GM23248 (cell line): ENCODE results near the gene TMX2.

Experiments
- EZH2 ChIP-seq: fragments of 200-600 bp; sonication (generic); IDR thresholded peaks from 2 replicates; pipeline ENCODE4 v1.6.1; 2018; ENCODE audit warnings: antibody characterized with exemption, mild to moderate bottlenecking; ENCODE audit not compliant: insufficient read depth, poor library complexity, severe bottlenecking
- EZH2phosphoT487 ChIP-seq: fragments of 200-600 bp; sonication (generic); IDR thresholded peaks from 2 replicates; pipeline ENCODE4 v1.6.1; 2018; ENCODE audit warnings: antibody characterized with exemption, moderate library complexity, mild to moderate bottlenecking, low read depth; ENCODE audit not compliant: insufficient read depth

DNA sequence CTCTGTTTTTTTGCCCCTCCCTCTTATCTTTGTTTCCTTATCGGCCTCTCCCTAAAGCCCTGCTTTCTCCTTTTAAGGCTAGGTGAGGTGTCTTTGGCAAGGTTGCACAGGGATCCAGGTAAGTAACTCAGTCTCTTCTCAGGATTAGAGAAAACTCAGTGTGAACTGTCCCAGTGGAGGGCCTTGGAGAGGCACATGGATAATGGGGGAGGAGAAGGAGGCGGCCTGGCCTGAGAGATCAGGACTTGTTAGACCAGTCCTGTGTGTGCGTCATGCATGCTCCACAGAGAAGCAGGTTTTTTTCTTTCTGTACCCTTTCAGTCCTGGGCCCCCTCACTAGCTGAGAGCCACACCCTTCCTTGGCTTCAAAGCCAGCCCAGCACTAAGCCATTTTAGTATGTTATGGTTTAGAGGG lies 69.1 kb downstream of the TMX2 start:
- TF ChIP-seq EZH2phosphoT487, result no peak
- TF ChIP-seq EZH2, result no peak
